ENCODE results near the gene BCO1. TPM values are rescaled to one million over a fixed set of nuclear protein-coding genes. Genes with fewer than 3 reads are reported as not detected.

BCO1 gene
- total and polyA plus RNA-seq, 7 donors: 0.83 to 6.2 (median 3.0) TPM; not detected in 1

- Histone ChIP-seq H3K27ac (no peak overlapping the region), H3K4me1 (peaks cover 0 to 38% (median 25%) of the 10 kb centered on the region in 4 donors), H3K4me3 (no peak overlapping the region), H3K27me3 (no peaks in the 10 kb centered on the region), H3K36me3 (no peaks in the 10 kb centered on the region), H3K9me3 (no peaks in the 10 kb centered on the region)
- TF ChIP-seq POLR2A (IDR thresholded peaks at IDR 0.05): no peak
- peak in 2 of 4 experiments; percentile 38 to 53 for TF ChIP-seq CTCF (IDR thresholded peaks at IDR 0.05)
- DNase-seq: no peak
- WGBS, 2 donors: 68 to 75% methylated on average over 11 of the region's 11 CpGs
- intact Hi-C loops (cut with DNase I): no loop called here
These were observed 22.7 kb downstream of the BCO1 start for GRCh38 chr16:81261049-81261648.

GRCh38 chr16:81263470-81264220 lies 25.2 kb downstream of the BCO1 start:
- Histone ChIP-seq H3K9me3 (no peaks in the 10 kb centered on the region), H3K4me1 (peaks cover 0 to 51% (median 37%) of the 10 kb centered on the region in 4 donors), H3K27me3 (no peaks in the 10 kb centered on the region), H3K27ac (peak overlapping the region; percentile 39 to 78 (median 76)), H3K4me3 (no peak overlapping the region), H3K36me3 (no peaks in the 10 kb centered on the region)
- TF ChIP-seq POLR2AphosphoS5 (IDR thresholded peaks at IDR 0.05) (peak in 2 of 4 donors; percentile 11 to 23), EP300 (IDR thresholded peaks at IDR 0.05) (no peak), POLR2A (IDR thresholded peaks at IDR 0.05) (no peak), CTCF (IDR thresholded peaks at IDR 0.05) (peak in 2 of 4 experiments; percentile 10 to 16)
- DNase-seq: peak; percentile 82
- intact Hi-C loops (cut with DNase I): loop anchor here (2.0 kb wide), 2 partner anchors 25 to 51 kb away; partner anchors contain the start of genes BCO1 and GAN
- WGBS, 2 donors: 66 to 76% methylated on average over 11 of the region's 11 CpGs

GRCh38 chr16:81264386-81264785 lies 25.9 kb downstream of the BCO1 start:
- TF ChIP-seq POLR2AphosphoS5 (IDR thresholded peaks at IDR 0.05): no peak
- no peak for TF ChIP-seq POLR2A (IDR thresholded peaks at IDR 0.05)
- TF ChIP-seq EP300 (IDR thresholded peaks at IDR 0.05): no peak
- TF ChIP-seq CTCF (IDR thresholded peaks at IDR 0.05): no peak
- H3K9me3 ChIP-seq: no peaks in the 10 kb centered on the region
- H3K36me3 ChIP-seq: no peaks in the 10 kb centered on the region
- intact Hi-C loops (cut with DNase I): loop anchor here (2.0 kb wide), 2 partner anchors 26 to 50 kb away; partner anchors contain the start of genes BCO1 and GAN
- DNase-seq: no peak
- 79 to 84% methylated on average over 7 of the region's 7 CpGs for WGBS, 2 donors
- H3K27me3 ChIP-seq: no peaks in the 10 kb centered on the region
- H3K4me3 ChIP-seq: no peak overlapping the region
- H3K4me1 ChIP-seq: peaks cover 0 to 51% (median 37%) of the 10 kb centered on the region in 4 donors
- peak overlapping the region; percentile 39 to 78 (median 76) for H3K27ac ChIP-seq

- TF ChIP-seq POLR2A (IDR thresholded peaks at IDR 0.05): no peak
- H3K36me3 ChIP-seq: no peaks in the 10 kb centered on the region
- no peaks in the 10 kb centered on the region for H3K9me3 ChIP-seq
- intact Hi-C loops (cut with DNase I): loop anchor here (2.0 kb wide), 2 partner anchors 26 to 50 kb away; partner anchors contain the start of genes BCO1 and GAN
- peaks cover 0 to 50% (median 37%) of the 10 kb centered on the region in 4 donors for H3K4me1 ChIP-seq
- H3K27me3 ChIP-seq: no peaks in the 10 kb centered on the region
- no peak overlapping the region for H3K4me3 ChIP-seq
- 94 to 97% methylated on average over 2 of the region's 2 CpGs for WGBS, 2 donors
- no peak for DNase-seq
- peak overlapping the region in 3 of 4 donors; percentile 76 to 78 (median 77) for H3K27ac ChIP-seq
These were observed 26.6 kb downstream of the BCO1 start for GRCh38 chr16:81265052-81265451.

All from sigmoid colon (tissue), 7 donors.